Keratinocyte (primary cell): ENCODE measurements around the gene USP12. TPM values are rescaled to one million over a fixed set of nuclear protein-coding genes. Genes with fewer than 3 reads are reported as not detected.

ENCODE experiments used
- DNase-seq: peaks from one replicate; pipeline ENCODE4 v3.0.0-alpha.2; 2011; ENCODE audit warnings: low read depth, missing footprints, low spot score
- FAIRE-seq: peaks from 2 replicates; lab custom pipeline; 2011; peaks lifted over from hg19 to GRCh38; lab: Jason Lieb, UNC
- H2AFZ ChIP-seq: 2 replicates; pipeline ENCODE4 v1.6.0; 2012; ENCODE audit warnings: low read length, control low read depth, inconsistent platforms; ENCODE audit not compliant: control insufficient read depth
- H3K27ac ChIP-seq: 2 replicates; pipeline ENCODE4 v1.5.1; 2011; ENCODE audit warnings: low read length; ENCODE audit not compliant: control insufficient read depth, insufficient read depth
- H3K27me3 ChIP-seq: 3 replicates; pipeline ENCODE4 v1.6.0; 2011; ENCODE audit warnings: low read length; ENCODE audit not compliant: control insufficient read depth, insufficient read depth; ENCODE audit errors: extremely low read depth
- H3K36me3 ChIP-seq, 2 experiments: 2 replicates in 1 of 2; 3 replicates in 1 of 2; pipeline ENCODE4 v1.5.1; 2011; ENCODE audit warnings: low read length in 2 of 2, mild to moderate bottlenecking in 1 of 2; ENCODE audit not compliant: control insufficient read depth in 2 of 2, insufficient read depth in 2 of 2; ENCODE audit errors: extremely low read depth in 1 of 2
- H3K4me1 ChIP-seq: 3 replicates; pipeline ENCODE4 v1.5.1; 2011; ENCODE audit warnings: low read length; ENCODE audit not compliant: control insufficient read depth, insufficient read depth; ENCODE audit errors: extremely low read depth
- H3K4me2 ChIP-seq: 3 replicates; pipeline ENCODE4 v1.6.0; 2011; ENCODE audit warnings: low read depth, low read length; ENCODE audit not compliant: control insufficient read depth, insufficient read depth; ENCODE audit errors: extremely low read depth
- H3K4me3 ChIP-seq, 3 experiments: fragments of 200-600 bp in 1 of 3; sonication (generic) in 1 of 3; 2 replicates in 2 of 3; 3 replicates in 1 of 3; pipeline ENCODE4 v1.5.1; 2011 to 2016; ENCODE audit warnings: low read length in 3 of 3, mild to moderate bottlenecking in 3 of 3, control low read depth in 2 of 3, inconsistent platforms in 1 of 3, low read depth in 1 of 3, mixed read lengths in 1 of 3, mixed run types in 1 of 3, moderate library complexity in 1 of 3; ENCODE audit not compliant: control insufficient read depth in 2 of 3, insufficient read depth in 2 of 3; ENCODE audit errors: extremely low read depth in 1 of 3
- H3K79me2 ChIP-seq: 2 replicates; pipeline ENCODE4 v1.6.0; 2012; ENCODE audit warnings: low read length; ENCODE audit not compliant: control insufficient read depth, insufficient read depth
- H3K9ac ChIP-seq: 3 replicates; pipeline ENCODE4 v1.6.0; 2011; ENCODE audit warnings: low read length; ENCODE audit not compliant: control insufficient read depth, insufficient read depth; ENCODE audit errors: extremely low read depth
- H3K9me1 ChIP-seq: 3 replicates; pipeline ENCODE4 v1.6.0; 2011; ENCODE audit warnings: low read length; ENCODE audit not compliant: control insufficient read depth, insufficient read depth; ENCODE audit errors: extremely low read depth
- H3K9me3 ChIP-seq: 2 replicates; pipeline ENCODE4 v1.5.1; 2012; ENCODE audit warnings: low read depth, low read length; ENCODE audit not compliant: control insufficient read depth
- H4K20me1 ChIP-seq: 3 replicates; pipeline ENCODE4 v1.6.0; 2011; ENCODE audit warnings: low read length; ENCODE audit not compliant: control insufficient read depth, insufficient read depth; ENCODE audit errors: extremely low read depth
- CTCF ChIP-seq, 3 experiments: IDR thresholded peaks in 1 of 3; conservative IDR thresholded peaks in 1 of 3; optimal IDR thresholded peaks in 1 of 3; 2 replicates in 2 of 3; 3 replicates in 1 of 3; pipeline versions ENCODE3 to v1.5.1; 2011; ENCODE audit warnings: low read length in 3 of 3, mild to moderate bottlenecking in 3 of 3, moderate library complexity in 2 of 3, control low read depth in 1 of 3, inconsistent platforms in 1 of 3; ENCODE audit not compliant: insufficient read depth in 2 of 3; ENCODE audit errors: extremely low read depth in 1 of 3
- EZH2 ChIP-seq: IDR thresholded peaks from one replicate; pipeline ENCODE4 v1.6.1; 2012; ENCODE audit warnings: inconsistent platforms, mild to moderate bottlenecking, low read length, moderate library complexity
- dilution Hi-C: fragments of 300-500 bp; cut with MboI; formaldehyde crosslinking; loops from one replicate; pipeline ENCODE4 v1.7.0; 2020; ENCODE audit warnings: low sequenced_read_pairs; ENCODE audit not compliant: extremely low pct_ligation_motif_present
- polyA plus RNA-seq, 5 experiments: library from polyadenylated mRNA; depleted of rRNA in 3 of 5; stranded (reverse) in 3 of 5; stranded (forward) in 1 of 5; unstranded in 1 of 5; fragments of >200 nt; gene quantifications; 1 replicate in 1 of 5; 2 replicates in 3 of 5; 3 replicates in 1 of 5; pipeline versions ENCODE4 v1.2.1 to v1.2.3, GENCODE V29; 2011 to 2012; ENCODE audit warnings: missing spikeins in 2 of 5, low read depth in 1 of 5, low replicate concordance in 1 of 5

USP12 gene
- polyA plus RNA-seq, 1 donor (not counting 4 experiments of a cell fraction or from before 2014, with no cell fraction given) = 20.7 TPM

GRCh38 chr13:27120811-27121210, 50.8 kb downstream of the USP12 start:
- H3K9ac ChIP-seq = no peak overlapping the region
- no peak overlapping the region for H3K27ac ChIP-seq
- no peak overlapping the region for H2AFZ ChIP-seq
- dilution Hi-C loops = no loop called here
- no peaks in the 10 kb centered on the region for H4K20me1 ChIP-seq
- no peaks in the 10 kb centered on the region for H3K9me3 ChIP-seq
- H3K27me3 ChIP-seq = no peaks in the 10 kb centered on the region
- peaks cover 61% of the 10 kb centered on the region for H3K79me2 ChIP-seq
- H3K4me3 ChIP-seq = no peak overlapping the region
- H3K9me1 ChIP-seq = no peaks in the 10 kb centered on the region
- H3K4me1 ChIP-seq = peaks cover 10% of the 10 kb centered on the region
- no peaks in the 10 kb centered on the region for H3K36me3 ChIP-seq
- no peak for TF ChIP-seq CTCF (optimal IDR thresholded peaks at IDR 0.05 in 1 of 3, IDR thresholded peaks at IDR 0.05 in 1 of 3, conservative IDR thresholded peaks at IDR 0.05 in 1 of 3; ENCODE audit: extremely low read depth in 1 of 3, insufficient read depth in 2 of 3, low read length in 3 of 3)
- TF ChIP-seq EZH2 = no peak
- no peak overlapping the region for H3K4me2 ChIP-seq
- FAIRE-seq (no peak), DNase-seq (no peak)

GRCh38 chr13:27120011-27120410, 51.6 kb downstream of the USP12 start:
- Histone ChIP-seq H3K36me3 (no peaks in the 10 kb centered on the region), H3K9me3 (no peaks in the 10 kb centered on the region), H2AFZ (no peak overlapping the region), H3K4me2 (no peak overlapping the region), H3K4me1 (peaks cover 7% of the 10 kb centered on the region), H3K4me3 (no peak overlapping the region), H3K9me1 (no peaks in the 10 kb centered on the region), H4K20me1 (no peaks in the 10 kb centered on the region), H3K79me2 (peaks cover 58% of the 10 kb centered on the region), H3K27ac (no peak overlapping the region), H3K27me3 (no peaks in the 10 kb centered on the region), H3K9ac (no peak overlapping the region)
- dilution Hi-C loops = no loop called here
- no peak for FAIRE-seq
- TF ChIP-seq CTCF (optimal IDR thresholded peaks at IDR 0.05 in 1 of 3, IDR thresholded peaks at IDR 0.05 in 1 of 3, conservative IDR thresholded peaks at IDR 0.05 in 1 of 3; ENCODE audit: extremely low read depth in 1 of 3, insufficient read depth in 2 of 3, low read length in 3 of 3) (no peak), EZH2 (no peak)
- DNase-seq = no peak
